K562 (cell line): Measurements from ENCODE around the gene POU3F3. TPM values are rescaled to one million over a fixed set of nuclear protein-coding genes. Genes with fewer than 3 reads are reported as not detected.

ENCODE experiments used
- ATAC-seq: fragments of 200-7000 bp; cut with Tn5 transposase; 3 replicates; pipeline ENCODE4 v1.9.1; 2020; ENCODE audit warnings: moderate library complexity
- BruUV-seq: library from RNA; stranded (reverse); fragments of 400-500 nt; replicated peaks from 2 replicates; lab custom pipeline; 2021; lab: Mats Ljungman, UMichigan
- CTCF ChIA-PET: fragments of 300-600 bp; formaldehyde crosslinking; extraction: SDS; loops from one replicate; lab custom pipeline; 2021; ENCODE audit warnings: low intra/inter-chr PET ratio; lab: Yijun Ruan, JAX
- POLR2A ChIA-PET: fragments of 300-600, 350-650 bp; sonication (Branson Sonifier 250); formaldehyde crosslinking; extraction: SDS; loops from one replicate; lab custom pipeline; 2021; ENCODE audit warnings: antibody characterized with exemption, inconsistent platforms; lab: Yijun Ruan, JAX
- DNase-seq, 4 experiments: peaks; one replicate each; pipeline versions ENCODE4 v3.0.0 to v3.0.0-alpha.2; 2011 to 2018; ENCODE audit warnings: low spot score in 3 of 4, mixed read lengths in 3 of 4; ENCODE audit errors: extremely low read depth in 1 of 4
- FAIRE-seq: peaks from 2 replicates; lab custom pipeline; 2011; peaks lifted over from hg19 to GRCh38; lab: Jason Lieb, UNC
- H2AFZ ChIP-seq: 2 replicates; pipeline ENCODE4 v1.6.0; 2011; ENCODE audit warnings: low read depth, low read length, control low read depth, inconsistent platforms
- H3K27ac ChIP-seq: fragments of 200-600 bp; 3 replicates; pipeline ENCODE4 v1.8.0; 2011; ENCODE audit warnings: low read depth, mild to moderate bottlenecking, control low read depth, inconsistent platforms, low read length, moderate library complexity, mixed read lengths; ENCODE audit errors: extremely low read depth
- H3K27me3 ChIP-seq, 2 experiments: fragments of 300-600 bp in 1 of 2; 2 replicates in 1 of 2; 3 replicates in 1 of 2; pipeline versions ENCODE4 v1.6.0 to v1.8.0; 2011; ENCODE audit warnings: inconsistent platforms in 2 of 2, low read length in 2 of 2, mild to moderate bottlenecking in 1 of 2, mixed read lengths in 1 of 2, moderate library complexity in 1 of 2; ENCODE audit not compliant: control insufficient read depth in 2 of 2, insufficient read depth in 2 of 2
- H3K36me3 ChIP-seq: fragments of 300-600 bp; 3 replicates; pipeline ENCODE4 v1.8.0; 2011; ENCODE audit warnings: mild to moderate bottlenecking, low read length, inconsistent platforms; ENCODE audit not compliant: control insufficient read depth, insufficient read depth
- H3K4me1 ChIP-seq, 2 experiments: fragments of 200-600 bp in 1 of 2; replicated peaks in 1 of 2; 2 replicates in 1 of 2; 3 replicates in 1 of 2; pipeline versions ENCODE4 v1.5.1 to v1.8.0; 2011; ENCODE audit warnings: inconsistent platforms in 2 of 2, low read length in 2 of 2, mild to moderate bottlenecking in 1 of 2, mixed read lengths in 1 of 2, moderate library complexity in 1 of 2; ENCODE audit not compliant: control insufficient read depth in 2 of 2, insufficient read depth in 2 of 2
- H3K4me2 ChIP-seq: 2 replicates; pipeline ENCODE4 v1.6.1; 2011; ENCODE audit warnings: low read length, control low read depth, inconsistent platforms, mixed read lengths; ENCODE audit not compliant: insufficient read depth
- H3K4me3 ChIP-seq: fragments of 200-600 bp; sonication (generic), shearing (Covaris generic); 2 replicates; pipeline ENCODE4 v1.5.1; 2016; ENCODE audit warnings: control low read depth, inconsistent platforms
- H3K79me2 ChIP-seq: fragments of 200-600 bp; 3 replicates; pipeline ENCODE4 v1.8.0; 2011; ENCODE audit warnings: low read length, inconsistent platforms; ENCODE audit not compliant: control insufficient read depth, insufficient read depth
- H3K9ac ChIP-seq, 2 experiments: 2 replicates each; pipeline versions ENCODE4 v1.6.0 to v1.6.1; 2011; ENCODE audit warnings: low read depth in 2 of 2, low read length in 2 of 2, control low read depth in 1 of 2, inconsistent platforms in 1 of 2, mild to moderate bottlenecking in 1 of 2, mixed read lengths in 1 of 2; ENCODE audit not compliant: insufficient read depth in 1 of 2
- H3K9me1 ChIP-seq: one replicate; pipeline ENCODE4 v1.6.0; 2011; ENCODE audit warnings: inconsistent platforms, mild to moderate bottlenecking, low read length, moderate library complexity; ENCODE audit not compliant: control insufficient read depth, insufficient read depth
- H3K9me3 ChIP-seq: replicated peaks from 2 replicates; pipeline ENCODE4 v1.5.1; 2011; ENCODE audit warnings: low read depth, low read length, inconsistent platforms; ENCODE audit not compliant: control insufficient read depth, insufficient read depth
- H4K20me1 ChIP-seq: replicated peaks from 2 replicates; pipeline ENCODE4 v1.6.1; 2011; ENCODE audit warnings: low read length, inconsistent platforms, mixed read lengths; ENCODE audit not compliant: control insufficient read depth, insufficient read depth
- CBFB ChIP-seq: sonication (generic); formaldehyde crosslinking; IDR thresholded peaks from 2 replicates; pipeline ENCODE4 v1.4.0; 2020; ENCODE audit warnings: mild to moderate bottlenecking, missing genetic modification reagents
- CHD4 ChIP-seq: fragments of 200-600 bp; sonication (generic); IDR thresholded peaks from 3 replicates; pipeline ENCODE4 v1.6.1; 2012; ENCODE audit warnings: low read depth, mild to moderate bottlenecking, mixed read lengths, low read length, inconsistent platforms; ENCODE audit not compliant: insufficient read depth, insufficient replicate concordance, poor library complexity, severe bottlenecking
- E2F1 ChIP-seq: sonication (generic); formaldehyde crosslinking; IDR thresholded peaks from 2 replicates; pipeline ENCODE4 v1.8.1; 2023; ENCODE audit warnings: mild to moderate bottlenecking, missing genetic modification reagents, moderate library complexity
- ILK ChIP-seq: fragments of 450-650 bp; IDR thresholded peaks from 2 replicates; pipeline ENCODE4 v1.6.1; 2016; ENCODE audit warnings: missing genetic modification characterization, low read depth, mild to moderate bottlenecking, missing compliant biosample characterization, moderate library complexity, borderline replicate concordance
- MCM7 ChIP-seq, 2 experiments: fragments of 450-650 bp; IDR thresholded peaks; 2 replicates each; pipeline ENCODE4 v1.6.1; 2016 to 2018
- NCOA2 ChIP-seq, 2 experiments: fragments of 450-650 bp; IDR thresholded peaks; 2 replicates each; pipeline ENCODE4 v1.6.1; 2018; ENCODE audit warnings: mild to moderate bottlenecking in 2 of 2, moderate library complexity in 1 of 2; ENCODE audit not compliant: partially characterized antibody in 2 of 2
- ZBTB40 ChIP-seq, 2 experiments: fragments of 450-650 bp in 1 of 2; sonication (generic) in 1 of 2; formaldehyde crosslinking in 1 of 2; IDR thresholded peaks; 2 replicates each; pipeline versions ENCODE4 v1.7.1 to v1.9.0; 2016 to 2022; ENCODE audit warnings: inconsistent platforms in 1 of 2, mild to moderate bottlenecking in 1 of 2, missing genetic modification reagents in 1 of 2
- ZNF224 ChIP-seq: sonication (generic); formaldehyde crosslinking; IDR thresholded peaks from 2 replicates; pipeline ENCODE4 v1.8.0; 2022; ENCODE audit warnings: mild to moderate bottlenecking, missing genetic modification reagents
- ZNF3 ChIP-seq: fragments of 250-450 bp; sonication (Bioruptor Pico); IDR thresholded peaks from 2 replicates; pipeline ENCODE4 v1.5.0; 2021; ENCODE audit warnings: mild to moderate bottlenecking, moderate library complexity
- ZNF717 ChIP-seq: fragments of 250-450 bp; sonication (Bioruptor Pico); IDR thresholded peaks from 2 replicates; pipeline ENCODE4 v1.5.0; 2021
- WGBS: fragments of 100-300 bp; shearing (Covaris generic); methylation state at CpG from one replicate; pipeline ENCODE4 v1.1.6; 2016; ENCODE audit warnings: low coverage, mixed read lengths; ENCODE audit not compliant: insufficient coverage; ENCODE audit errors: missing lambda C conversion rate; 5-methylcytosine and 5-hydroxymethylcytosine counted together
- in situ Hi-C: fragments of 300-500 bp; cut with MboI; formaldehyde crosslinking; loops from 4 replicates; pipeline ENCODE4 v1.15.0; 2018; ENCODE audit warnings: inconsistent platforms, mixed read lengths
- intact Hi-C: fragments of 100-400 bp; cut with micrococcal nuclease; formaldehyde crosslinking; loops from 2 replicates; pipeline ENCODE4 v1.14.2; 2022
- polyA plus RNA-seq, 8 experiments: library from polyadenylated mRNA; depleted of rRNA in 4 of 8; stranded (reverse) in 5 of 8; unstranded in 3 of 8; fragments of >200 nt; fragmentation: Nextera tagmentation in 2 of 8; fragmentation: Illumina TruSeq in 1 of 8; extraction: Ambion mirVana in 2 of 8; extraction: Trizol in 1 of 8; gene quantifications; 2 replicates each; pipeline versions ENCODE4 v1.2.1 to v1.2.3, GENCODE V29; 2011 to 2014; ENCODE audit warnings: inconsistent platforms in 1 of 8, missing spikeins in 1 of 8
- total RNA-seq, 7 experiments: library from RNA; depleted of rRNA in 6 of 7; stranded (reverse); fragments of >200 nt in 6 of 7; fragmentation: Illumina TruSeq in 2 of 7; extraction: Trizol in 2 of 7; gene quantifications; 2 replicates each; pipeline versions ENCODE4 v1.2.1 to v1.2.3, GENCODE V29; 2011 to 2021; ENCODE audit warnings: low replicate concordance in 1 of 7

Gene POU3F3
- total and polyA plus RNA-seq, 9 of the 15 experiments (the other 6 are each of a cell fraction or from before 2014, with no cell fraction given): not detected

GRCh38 chr2:104859291-104859765 is 5.4 kb downstream of the POU3F3 start:
- Histone ChIP-seq H3K4me3 (no peak overlapping the region), H2AFZ (no peak overlapping the region), H3K4me2 (no peak overlapping the region), H3K4me1 (peaks cover 0 to 13% of the 10 kb centered on the region in 2 experiments; a peak in 2 of 5 replicates), H3K27ac (no peak overlapping the region), H3K36me3 (no peaks in the 10 kb centered on the region), H3K9ac (no peak overlapping the region), H3K27me3 (peaks cover 4 to 26% of the 10 kb centered on the region in 2 experiments; a peak in 4 of 5 replicates), H3K9me1 (no peaks in the 10 kb centered on the region), H3K79me2 (no peaks in the 10 kb centered on the region), H3K9me3 (no peaks in the 10 kb centered on the region), H4K20me1 (no peaks in the 10 kb centered on the region)
- in situ Hi-C loops: no loop called here
- FAIRE-seq: no peak
- ChIA-PET CTCF (no interaction called here), POLR2A (no interaction called here)
- DNase-seq: no peak
- no peak for TF ChIP-seq ZNF717 (CRISPR knock-in tag)
- TF ChIP-seq NCOA2 (IDR thresholded peaks at IDR 0.05; ENCODE audit: partially characterized antibody in 2 of 2): no peak
- TF ChIP-seq E2F1 (CRISPR knock-in tag): no peak
- TF ChIP-seq ZBTB40 (IDR thresholded peaks at IDR 0.05): no peak
- no peak for TF ChIP-seq ZBTB40 (CRISPR knock-in tag; IDR thresholded peaks at IDR 0.05)
- TF ChIP-seq ZNF3 (CRISPR knock-in tag): no peak
- TF ChIP-seq ILK (tag): no peak
- no peak for TF ChIP-seq MCM7 (IDR thresholded peaks at IDR 0.05)
- TF ChIP-seq CBFB (CRISPR knock-in tag): no peak
- no peak for TF ChIP-seq CHD4
- TF ChIP-seq ZNF224 (CRISPR knock-in tag): no peak
- intact Hi-C loops: no loop called here
- 0% methylated on average over 5 of the region's 5 CpGs for WGBS
- ATAC-seq: no peak
- BruUV-seq: no TSS peak
